CD14-positive monocyte (primary cell): ENCODE results near the gene CTAG2. TPM values are rescaled to one million over a fixed set of nuclear protein-coding genes. Genes with fewer than 3 reads are reported as not detected.
"Not testable (repeated sequence)": the region's sequence is repeated elsewhere in the genome, so short reads cannot be mapped to it uniquely, and the experiment has no call there.

Experiments
- DNase-seq, 3 donors: peaks; one replicate each; pipeline ENCODE4 v3.0.0-alpha.2; 2011 to 2022
- H2AFZ ChIP-seq: 2 replicates; pipeline ENCODE4 v1.6.0; 2012; ENCODE audit warnings: mild to moderate bottlenecking, low read depth, low read length, inconsistent platforms; ENCODE audit not compliant: insufficient read depth, poor library complexity, severe bottlenecking
- H3K27ac ChIP-seq, 2 donors: 1 replicate in 1 of 2; 2 replicates in 1 of 2; pipeline ENCODE4 v1.5.1; 2012 to 2013; ENCODE audit warnings: low read length in 2 of 2, control low read depth in 1 of 2, inconsistent platforms in 1 of 2, low read depth in 1 of 2, mild to moderate bottlenecking in 1 of 2
- H3K27me3 ChIP-seq, 2 donors: one replicate each; pipeline versions ENCODE4 v1.6.0 to v1.6.1; 2011 to 2013; ENCODE audit warnings: low read length in 2 of 2; ENCODE audit not compliant: control insufficient read depth in 2 of 2, insufficient read depth in 2 of 2
- H3K36me3 ChIP-seq, 2 donors: replicated peaks in 1 of 2; 1 replicate in 1 of 2; 2 replicates in 1 of 2; pipeline versions ENCODE4 v1.5.1 to v1.6.1; 2012 to 2013; ENCODE audit warnings: low read length in 2 of 2, control low read depth in 1 of 2, inconsistent platforms in 1 of 2, mild to moderate bottlenecking in 1 of 2; ENCODE audit not compliant: insufficient read depth in 2 of 2, control insufficient read depth in 1 of 2
- H3K4me1 ChIP-seq, 2 donors: 1 replicate in 1 of 2; 2 replicates in 1 of 2; pipeline versions ENCODE4 v1.5.1 to v1.6.1; 2012 to 2013; ENCODE audit warnings: low read length in 2 of 2, control low read depth in 1 of 2, inconsistent platforms in 1 of 2, mild to moderate bottlenecking in 1 of 2, moderate library complexity in 1 of 2; ENCODE audit not compliant: insufficient read depth in 2 of 2, control insufficient read depth in 1 of 2
- H3K4me2 ChIP-seq: replicated peaks from 2 replicates; pipeline ENCODE3; 2012; ENCODE audit warnings: low read length, moderate library complexity, mild to moderate bottlenecking; ENCODE audit not compliant: poor library complexity, severe bottlenecking; ENCODE audit errors: extremely low read depth
- H3K4me3 ChIP-seq, 3 experiments: fragments of 200-600 bp in 1 of 3; sonication (generic) in 1 of 3; replicated peaks in 1 of 3; 1 replicate in 2 of 3; 2 replicates in 1 of 3; pipeline ENCODE4 v1.5.1; 2011 to 2013; ENCODE audit warnings: low read length in 3 of 3, mild to moderate bottlenecking in 3 of 3, control low read depth in 2 of 3, low read depth in 2 of 3, inconsistent platforms in 1 of 3, moderate library complexity in 1 of 3
- H3K79me2 ChIP-seq: 2 replicates; pipeline ENCODE4 v1.6.0; 2012; ENCODE audit warnings: mild to moderate bottlenecking, control low read depth, inconsistent platforms, low read length, moderate library complexity; ENCODE audit not compliant: insufficient read depth
- H3K9ac ChIP-seq: 2 replicates; pipeline ENCODE4 v1.6.0; 2017; ENCODE audit warnings: low read length, mild to moderate bottlenecking; ENCODE audit not compliant: insufficient read depth, poor library complexity, severe bottlenecking
- H3K9me3 ChIP-seq, 2 donors: replicated peaks in 1 of 2; 1 replicate in 1 of 2; 2 replicates in 1 of 2; pipeline versions ENCODE4 v1.5.1 to v1.6.1; 2012 to 2013; ENCODE audit warnings: low read length in 2 of 2, control low read depth in 1 of 2; ENCODE audit not compliant: control insufficient read depth in 1 of 2, insufficient read depth in 1 of 2
- H4K20me1 ChIP-seq: 2 replicates; pipeline ENCODE4 v1.6.0; 2012; ENCODE audit warnings: mild to moderate bottlenecking, low read length, control low read depth, moderate library complexity; ENCODE audit not compliant: insufficient read depth
- H3K27ac Mint-ChIP-seq, 7 donors: one replicate each; pipeline ENCODE4 v1.8.0; 2020; ENCODE audit warnings: mild to moderate bottlenecking in 7 of 7, mixed read lengths in 7 of 7, moderate library complexity in 6 of 7, inconsistent platforms in 2 of 7
- H3K27me3 Mint-ChIP-seq, 3 donors: one replicate each; pipeline ENCODE4 v1.8.0; 2021 to 2022; ENCODE audit warnings: low read depth in 3 of 3, mild to moderate bottlenecking in 3 of 3, mixed read lengths in 3 of 3, moderate library complexity in 3 of 3, inconsistent platforms in 1 of 3
- H3K36me3 Mint-ChIP-seq, 2 donors: one replicate each; pipeline ENCODE4 v1.8.0; 2020; ENCODE audit warnings: mixed read lengths in 2 of 2, inconsistent platforms in 1 of 2, mild to moderate bottlenecking in 1 of 2
- H3K4me1 Mint-ChIP-seq: one replicate; pipeline ENCODE4 v1.8.0; 2020; ENCODE audit warnings: mild to moderate bottlenecking, mixed read lengths
- H3K4me3 Mint-ChIP-seq, 2 donors: one replicate each; pipeline ENCODE4 v1.8.0; 2020; ENCODE audit warnings: mild to moderate bottlenecking in 2 of 2, mixed read lengths in 2 of 2, moderate library complexity in 1 of 2
- H3K9me3 Mint-ChIP-seq, 7 donors: one replicate each; pipeline ENCODE4 v1.8.0; 2020 to 2022; ENCODE audit warnings: mixed read lengths in 7 of 7, mild to moderate bottlenecking in 6 of 7, moderate library complexity in 6 of 7, inconsistent platforms in 2 of 7
- WGBS: methylation state at CpG from one replicate; pipeline ENCODE4 v1.1.5; 2013; ENCODE audit warnings: missing lambda C conversion rate; ENCODE audit not compliant: insufficient coverage; 5-methylcytosine and 5-hydroxymethylcytosine counted together
- intact Hi-C, 2 donors: fragments of 100-400 bp; cut with micrococcal nuclease; formaldehyde crosslinking; loops; one replicate each; pipeline versions ENCODE4 v1.15.0 to v1.15.1; 2023
- polyA plus RNA-seq, 3 donors: library from polyadenylated mRNA; depleted of rRNA in 1 of 3; unstranded in 2 of 3; stranded (reverse) in 1 of 3; fragments of 300-500 nt in 2 of 3; fragments of >200 nt in 1 of 3; fragmentation: Illumina TruSeq in 2 of 3; gene quantifications; 1 replicate in 2 of 3; 2 replicates in 1 of 3; pipeline ENCODE4 v1.2.3, GENCODE V29; 2012 to 2021
- TF ChIP-seq, protein P1 (sequence below): fragments of 200-600 bp; IDR thresholded peaks from one replicate; pipeline ENCODE4 v1.8.0; 2022; ENCODE audit warnings: antibody characterized with exemption, mild to moderate bottlenecking

CTAG2 gene
- polyA plus RNA-seq, 3 donors, result not detected

DNA sequence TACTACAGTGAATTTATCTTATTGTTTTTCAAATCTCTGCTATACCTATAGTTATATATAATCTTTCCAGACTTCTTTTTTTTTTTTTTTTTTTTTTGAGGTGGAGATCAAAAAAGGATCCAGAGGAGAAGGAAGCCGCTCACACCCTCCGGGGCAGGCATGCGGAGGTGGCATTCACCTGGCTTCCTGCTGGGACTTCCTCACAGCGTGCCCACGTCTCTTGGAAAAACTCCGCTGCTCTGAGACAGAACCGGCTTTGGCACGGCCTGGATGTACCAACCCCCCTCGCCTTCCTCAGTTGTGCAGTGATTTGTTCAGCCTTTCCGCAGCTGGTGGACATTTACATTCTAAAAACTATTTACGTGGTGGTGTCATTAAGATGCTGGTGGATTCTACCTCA, 45.4 kb downstream of the CTAG2 start:
- DNase-seq, H3K9me3 ChIP-seq, H3K9ac ChIP-seq, H3K27ac ChIP-seq, H2AFZ ChIP-seq, H3K36me3 ChIP-seq, intact Hi-C loops, H3K4me1 ChIP-seq, H3K79me2 ChIP-seq, H3K4me2 ChIP-seq, H3K27me3 ChIP-seq, H3K36me3 Mint-ChIP-seq, H3K4me3 Mint-ChIP-seq, H3K27ac Mint-ChIP-seq, H3K4me3 ChIP-seq, H3K9me3 Mint-ChIP-seq, H3K27me3 Mint-ChIP-seq, H4K20me1 ChIP-seq: not testable (repeated sequence)
- H3K4me1 Mint-ChIP-seq, result peaks cover 16% of the 10 kb centered on the region
- no CpG with 5 or more reads among the region's 11 CpGs for WGBS

DNA sequence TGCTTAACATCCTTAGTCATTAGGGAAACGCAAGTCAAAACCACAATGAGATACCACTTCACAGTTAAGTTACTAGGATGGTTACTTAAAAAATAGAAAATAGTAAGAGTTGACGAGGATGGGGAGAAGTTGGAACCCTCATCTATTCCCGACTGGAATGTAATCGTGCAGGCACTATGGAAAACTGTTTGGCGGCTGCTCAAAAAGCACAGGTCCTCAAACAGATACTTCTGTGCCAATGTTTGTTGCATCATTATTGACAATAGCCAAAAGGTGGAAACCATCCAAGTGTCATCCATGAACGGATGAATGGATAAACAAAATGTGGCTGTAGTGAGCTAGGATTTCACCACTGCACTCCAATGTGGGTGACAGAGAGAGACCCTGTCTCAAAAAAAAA, 46.0 kb downstream of the CTAG2 start:
- H3K4me3 ChIP-seq, result no peak overlapping the region
- peaks cover 0 to 1% (median 0%) of the 10 kb centered on the region in 3 donors for H3K27me3 Mint-ChIP-seq
- no peak overlapping the region for H3K4me2 ChIP-seq
- no peaks in the 10 kb centered on the region for H3K9me3 ChIP-seq
- DNase-seq, result no peak
- peaks cover 6 to 7% of the 10 kb centered on the region in 2 donors for H3K4me1 ChIP-seq
- H3K27me3 ChIP-seq, result no peaks in the 10 kb centered on the region
- H3K9me3 Mint-ChIP-seq, result no peaks in the 10 kb centered on the region
- H3K4me1 Mint-ChIP-seq, result peaks cover 16% of the 10 kb centered on the region
- TF ChIP-seq, protein P1, sequence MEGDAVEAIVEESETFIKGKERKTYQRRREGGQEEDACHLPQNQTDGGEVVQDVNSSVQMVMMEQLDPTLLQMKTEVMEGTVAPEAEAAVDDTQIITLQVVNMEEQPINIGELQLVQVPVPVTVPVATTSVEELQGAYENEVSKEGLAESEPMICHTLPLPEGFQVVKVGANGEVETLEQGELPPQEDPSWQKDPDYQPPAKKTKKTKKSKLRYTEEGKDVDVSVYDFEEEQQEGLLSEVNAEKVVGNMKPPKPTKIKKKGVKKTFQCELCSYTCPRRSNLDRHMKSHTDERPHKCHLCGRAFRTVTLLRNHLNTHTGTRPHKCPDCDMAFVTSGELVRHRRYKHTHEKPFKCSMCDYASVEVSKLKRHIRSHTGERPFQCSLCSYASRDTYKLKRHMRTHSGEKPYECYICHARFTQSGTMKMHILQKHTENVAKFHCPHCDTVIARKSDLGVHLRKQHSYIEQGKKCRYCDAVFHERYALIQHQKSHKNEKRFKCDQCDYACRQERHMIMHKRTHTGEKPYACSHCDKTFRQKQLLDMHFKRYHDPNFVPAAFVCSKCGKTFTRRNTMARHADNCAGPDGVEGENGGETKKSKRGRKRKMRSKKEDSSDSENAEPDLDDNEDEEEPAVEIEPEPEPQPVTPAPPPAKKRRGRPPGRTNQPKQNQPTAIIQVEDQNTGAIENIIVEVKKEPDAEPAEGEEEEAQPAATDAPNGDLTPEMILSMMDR, result no peak
- H2AFZ ChIP-seq, result no peak overlapping the region
- H3K27ac ChIP-seq, result no peak overlapping the region
- H4K20me1 ChIP-seq, result no peaks in the 10 kb centered on the region
- no peaks in the 10 kb centered on the region for H3K36me3 ChIP-seq
- intact Hi-C loops, result no loop called here
- H3K9ac ChIP-seq, result no peak overlapping the region
- no peak overlapping the region for H3K27ac Mint-ChIP-seq
- no peaks in the 10 kb centered on the region for H3K79me2 ChIP-seq
- H3K4me3 Mint-ChIP-seq, result no peak overlapping the region
- 82% methylated on average over 3 of the region's 6 CpGs for WGBS
- no peaks in the 10 kb centered on the region for H3K36me3 Mint-ChIP-seq
